ENCODE results near the gene SLC1A1.

DNA sequence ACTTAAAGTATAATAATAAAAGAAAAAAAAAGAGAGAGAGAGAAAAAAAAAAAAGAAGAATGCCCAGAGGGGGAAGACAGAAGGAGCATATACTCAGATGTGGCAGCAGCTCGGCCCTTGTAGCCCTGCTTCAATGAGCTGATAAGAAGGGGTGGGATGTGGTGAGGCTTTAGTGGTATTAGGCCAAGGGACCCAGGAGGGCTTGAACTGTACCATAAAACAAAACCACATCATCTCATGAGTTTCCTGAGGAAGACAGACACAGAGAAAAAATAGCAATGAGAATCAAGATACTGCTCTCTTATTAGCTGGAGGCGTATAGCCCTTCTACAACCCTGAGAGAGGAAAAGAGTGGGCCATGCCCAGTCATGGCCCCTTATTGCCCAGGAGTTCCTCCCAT, 72.8 kb downstream of the SLC1A1 start:
- TF ChIP-seq, protein P1, sequence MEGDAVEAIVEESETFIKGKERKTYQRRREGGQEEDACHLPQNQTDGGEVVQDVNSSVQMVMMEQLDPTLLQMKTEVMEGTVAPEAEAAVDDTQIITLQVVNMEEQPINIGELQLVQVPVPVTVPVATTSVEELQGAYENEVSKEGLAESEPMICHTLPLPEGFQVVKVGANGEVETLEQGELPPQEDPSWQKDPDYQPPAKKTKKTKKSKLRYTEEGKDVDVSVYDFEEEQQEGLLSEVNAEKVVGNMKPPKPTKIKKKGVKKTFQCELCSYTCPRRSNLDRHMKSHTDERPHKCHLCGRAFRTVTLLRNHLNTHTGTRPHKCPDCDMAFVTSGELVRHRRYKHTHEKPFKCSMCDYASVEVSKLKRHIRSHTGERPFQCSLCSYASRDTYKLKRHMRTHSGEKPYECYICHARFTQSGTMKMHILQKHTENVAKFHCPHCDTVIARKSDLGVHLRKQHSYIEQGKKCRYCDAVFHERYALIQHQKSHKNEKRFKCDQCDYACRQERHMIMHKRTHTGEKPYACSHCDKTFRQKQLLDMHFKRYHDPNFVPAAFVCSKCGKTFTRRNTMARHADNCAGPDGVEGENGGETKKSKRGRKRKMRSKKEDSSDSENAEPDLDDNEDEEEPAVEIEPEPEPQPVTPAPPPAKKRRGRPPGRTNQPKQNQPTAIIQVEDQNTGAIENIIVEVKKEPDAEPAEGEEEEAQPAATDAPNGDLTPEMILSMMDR (conservative IDR thresholded peaks at IDR 0.05; ENCODE audit: low read length) = no peak
- no peak for TF ChIP-seq EZH2phosphoT487 (IDR thresholded peaks at IDR 0.05; ENCODE audit: borderline replicate concordance, low read depth, low read length)
